Mesendoderm (in vitro differentiated cells): ENCODE data around the gene OR9I1.

Experiments
- DNase-seq: peaks from one replicate; pipeline ENCODE4 v3.0.0; 2013
- H2AK5ac ChIP-seq: 2 replicates; pipeline ENCODE4 v1.6.1; 2013; ENCODE audit warnings: low read length, inconsistent platforms
- H2BK120ac ChIP-seq: 2 replicates; pipeline ENCODE4 v1.6.1; 2013; ENCODE audit warnings: low read depth, mild to moderate bottlenecking, low read length, moderate library complexity, mixed read lengths
- H2BK15ac ChIP-seq: replicated peaks from 2 replicates; pipeline ENCODE4 v1.6.1; 2013; ENCODE audit warnings: low read depth, mild to moderate bottlenecking, moderate library complexity
- H2BK5ac ChIP-seq: 2 replicates; pipeline ENCODE4 v1.6.1; 2013; ENCODE audit warnings: low read length, inconsistent platforms
- H3K18ac ChIP-seq: 2 replicates; pipeline ENCODE4 v1.6.1; 2013; ENCODE audit warnings: mild to moderate bottlenecking, low read length, mixed read lengths
- H3K23ac ChIP-seq: one replicate; pipeline ENCODE4 v1.6.1; 2013; ENCODE audit warnings: low read length
- H3K27ac ChIP-seq: 2 replicates; pipeline ENCODE4 v1.5.1; 2013; ENCODE audit warnings: low read depth, mild to moderate bottlenecking, inconsistent platforms, low read length, moderate library complexity
- H3K27me3 ChIP-seq: 2 replicates; pipeline ENCODE4 v1.6.1; 2013; ENCODE audit warnings: low read length, control low read depth, mild to moderate bottlenecking, inconsistent platforms; ENCODE audit not compliant: insufficient read depth, poor library complexity
- H3K36me3 ChIP-seq: 2 replicates; pipeline ENCODE4 v1.6.1; 2013; ENCODE audit warnings: low read length, inconsistent platforms; ENCODE audit not compliant: control insufficient read depth, insufficient read depth
- H3K4ac ChIP-seq: one replicate; pipeline ENCODE4 v1.6.1; 2013; ENCODE audit warnings: low read depth, mild to moderate bottlenecking, low read length, moderate library complexity
- H3K4me1 ChIP-seq: 2 replicates; pipeline ENCODE4 v1.6.1; 2013; ENCODE audit warnings: low read depth, low read length, inconsistent platforms; ENCODE audit not compliant: control insufficient read depth
- H3K4me2 ChIP-seq: 2 replicates; pipeline ENCODE4 v1.6.1; 2013; ENCODE audit warnings: low read length
- H3K4me3 ChIP-seq: 2 replicates; pipeline ENCODE4 v1.5.1; 2013; ENCODE audit warnings: mild to moderate bottlenecking, low read length
- H3K56ac ChIP-seq: one replicate; pipeline ENCODE4 v1.6.1; 2013; ENCODE audit warnings: low read length
- H3K79me1 ChIP-seq: 2 replicates; pipeline ENCODE4 v1.6.1; 2013; ENCODE audit warnings: low read length, inconsistent platforms
- H3K79me2 ChIP-seq: 2 replicates; pipeline ENCODE4 v1.6.1; 2013; ENCODE audit warnings: mild to moderate bottlenecking, low read length; ENCODE audit not compliant: control insufficient read depth, insufficient read depth
- H3K9ac ChIP-seq: 2 replicates; pipeline ENCODE4 v1.6.1; 2013; ENCODE audit warnings: low read length, inconsistent platforms
- H4K5ac ChIP-seq: one replicate; pipeline ENCODE4 v1.6.1; 2013; ENCODE audit warnings: low read length
- H4K8ac ChIP-seq: one replicate; pipeline ENCODE4 v1.6.1; 2013; ENCODE audit warnings: low read depth, mild to moderate bottlenecking, control low read depth, low read length, moderate library complexity
- WGBS: extraction: QIAGEN DNeasy Blood & Tissue Kit; methylation state at CpG from one replicate; pipeline ENCODE4 v1.1.7; 2013; ENCODE audit warnings: low lambda C conversion rate, missing lambda C conversion rate; ENCODE audit not compliant: insufficient coverage; ENCODE audit errors: extremely low coverage; 5-methylcytosine and 5-hydroxymethylcytosine counted together

OR9I1 gene

GRCh38 chr11:58086528-58086927, 38.8 kb downstream of the OR9I1 start:
- Histone ChIP-seq H3K27ac (no peak overlapping the region), H3K4ac (no peak overlapping the region), H2BK120ac (no peak overlapping the region), H3K23ac (no peak overlapping the region), H2BK15ac (no peak overlapping the region), H3K4me2 (no peak overlapping the region), H2BK5ac (no peak overlapping the region), H3K9ac (no peak overlapping the region), H2AK5ac (no peak overlapping the region), H3K18ac (no peak overlapping the region), H3K4me1 (no peaks in the 10 kb centered on the region), H3K79me2 (no peaks in the 10 kb centered on the region), H3K27me3 (no peaks in the 10 kb centered on the region), H3K56ac (no peak overlapping the region), H4K5ac (no peak overlapping the region), H3K79me1 (no peaks in the 10 kb centered on the region), H4K8ac (no peak overlapping the region), H3K36me3 (no peaks in the 10 kb centered on the region), H3K4me3 (no peak overlapping the region)
- WGBS = no CpG with 5 or more reads among the region's 2 CpGs
- DNase-seq = no peak

- WGBS = no CpG with 5 or more reads among the region's 2 CpGs
- Histone ChIP-seq H3K79me2 (no peaks in the 10 kb centered on the region), H3K56ac (no peak overlapping the region), H3K4me1 (no peaks in the 10 kb centered on the region), H2AK5ac (no peak overlapping the region), H3K23ac (no peak overlapping the region), H3K4me3 (no peak overlapping the region), H4K5ac (no peak overlapping the region), H3K36me3 (no peaks in the 10 kb centered on the region), H4K8ac (no peak overlapping the region), H2BK120ac (no peak overlapping the region), H2BK5ac (no peak overlapping the region), H3K27ac (no peak overlapping the region), H3K79me1 (no peaks in the 10 kb centered on the region), H3K4ac (no peak overlapping the region), H3K9ac (no peak overlapping the region), H3K4me2 (no peak overlapping the region), H3K18ac (no peak overlapping the region), H3K27me3 (no peaks in the 10 kb centered on the region), H2BK15ac (no peak overlapping the region)
- no peak for DNase-seq
Measured at GRCh38 chr11:58075781-58076180, 49.5 kb downstream of the OR9I1 start.

GRCh38 chr11:58070585-58070984, 54.7 kb downstream of the OR9I1 start:
- Histone ChIP-seq H4K8ac (no peak overlapping the region), H3K9ac (no peak overlapping the region), H3K23ac (no peak overlapping the region), H3K56ac (no peak overlapping the region), H3K79me1 (no peaks in the 10 kb centered on the region), H3K4me3 (no peak overlapping the region), H3K27ac (no peak overlapping the region), H2BK5ac (no peak overlapping the region), H3K18ac (no peak overlapping the region), H3K79me2 (no peaks in the 10 kb centered on the region), H3K4ac (no peak overlapping the region), H2BK120ac (no peak overlapping the region), H3K27me3 (no peaks in the 10 kb centered on the region), H3K36me3 (no peaks in the 10 kb centered on the region), H3K4me2 (no peak overlapping the region), H2BK15ac (no peak overlapping the region), H4K5ac (no peak overlapping the region), H3K4me1 (no peaks in the 10 kb centered on the region), H2AK5ac (no peak overlapping the region)
- no peak for DNase-seq
- no CpG with 5 or more reads among the region's 1 CpG for WGBS

DNA sequence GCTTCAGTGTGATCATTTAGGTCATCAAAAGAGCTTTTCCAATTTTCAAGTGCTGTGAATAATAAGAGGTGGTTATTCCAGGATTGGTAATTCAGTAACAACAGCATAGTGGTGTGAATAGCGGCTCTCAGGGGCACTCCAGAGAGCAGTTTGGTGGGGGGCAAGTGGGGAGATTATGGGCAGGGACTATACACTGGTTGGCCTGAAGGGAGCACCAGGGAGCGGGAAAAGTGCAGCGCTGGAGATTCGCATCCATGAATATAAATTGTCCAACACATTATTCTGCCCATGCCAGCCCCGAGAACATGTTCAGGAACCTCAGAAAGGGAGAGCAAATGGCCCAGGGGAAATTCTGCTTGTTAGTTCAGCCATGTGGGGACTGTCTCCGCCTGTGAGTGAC, 56.7 kb downstream of the OR9I1 start:
- H3K4me1 ChIP-seq = no peaks in the 10 kb centered on the region
- WGBS = no CpG with 5 or more reads among the region's 6 CpGs
- H2AK5ac ChIP-seq = no peak overlapping the region
- no peak overlapping the region for H3K9ac ChIP-seq
- H4K8ac ChIP-seq = no peak overlapping the region
- no peak overlapping the region for H3K4ac ChIP-seq
- H2BK120ac ChIP-seq = no peak overlapping the region
- no peak overlapping the region for H2BK5ac ChIP-seq
- H2BK15ac ChIP-seq = no peak overlapping the region
- no peaks in the 10 kb centered on the region for H3K79me2 ChIP-seq
- no peak overlapping the region for H3K23ac ChIP-seq
- no peak overlapping the region for H3K4me3 ChIP-seq
- H3K36me3 ChIP-seq = no peaks in the 10 kb centered on the region
- no peak overlapping the region for H4K5ac ChIP-seq
- no peaks in the 10 kb centered on the region for H3K27me3 ChIP-seq
- no peaks in the 10 kb centered on the region for H3K79me1 ChIP-seq
- H3K56ac ChIP-seq = no peak overlapping the region
- no peak for DNase-seq
- H3K18ac ChIP-seq = no peak overlapping the region
- no peak overlapping the region for H3K4me2 ChIP-seq
- H3K27ac ChIP-seq = no peak overlapping the region

DNA sequence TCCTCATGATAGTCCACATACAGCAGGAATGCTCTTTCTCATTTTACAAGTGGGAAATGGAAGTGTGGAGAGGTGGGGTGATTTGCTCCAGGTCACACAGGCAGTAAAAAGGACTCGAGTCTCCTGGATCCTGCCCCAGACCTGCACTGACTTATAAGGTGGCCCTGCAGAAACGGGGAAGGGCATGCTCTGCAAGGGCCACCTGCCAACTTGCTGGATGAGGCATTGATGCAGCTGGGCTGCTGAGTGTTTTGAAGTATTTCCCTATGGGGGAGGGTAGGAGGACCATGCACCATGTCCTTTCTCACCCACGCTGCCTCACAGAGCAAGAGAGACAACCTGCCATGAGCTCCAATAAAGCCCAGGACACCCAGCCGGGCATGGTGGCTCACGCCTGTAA, 57.6 kb downstream of the OR9I1 start:
- Histone ChIP-seq H3K56ac (no peak overlapping the region), H3K4me1 (no peaks in the 10 kb centered on the region), H3K27me3 (no peaks in the 10 kb centered on the region), H3K79me1 (no peaks in the 10 kb centered on the region), H2BK120ac (no peak overlapping the region), H3K23ac (no peak overlapping the region), H3K4me2 (no peak overlapping the region), H3K36me3 (no peaks in the 10 kb centered on the region), H3K4me3 (no peak overlapping the region), H3K4ac (no peak overlapping the region), H3K27ac (no peak overlapping the region), H3K18ac (no peak overlapping the region), H4K5ac (no peak overlapping the region), H2BK5ac (no peak overlapping the region), H3K79me2 (no peaks in the 10 kb centered on the region), H3K9ac (no peak overlapping the region), H2BK15ac (no peak overlapping the region), H4K8ac (no peak overlapping the region), H2AK5ac (no peak overlapping the region)
- WGBS = no CpG with 5 or more reads among the region's 5 CpGs
- DNase-seq = no peak
